ENCODE measurements around the gene CST11. TPM values are rescaled to one million over a fixed set of nuclear protein-coding genes. Genes with fewer than 3 reads are reported as not detected.

Gene CST11
- total RNA-seq, 3 donors from 2014 or later, result not detected

DNA sequence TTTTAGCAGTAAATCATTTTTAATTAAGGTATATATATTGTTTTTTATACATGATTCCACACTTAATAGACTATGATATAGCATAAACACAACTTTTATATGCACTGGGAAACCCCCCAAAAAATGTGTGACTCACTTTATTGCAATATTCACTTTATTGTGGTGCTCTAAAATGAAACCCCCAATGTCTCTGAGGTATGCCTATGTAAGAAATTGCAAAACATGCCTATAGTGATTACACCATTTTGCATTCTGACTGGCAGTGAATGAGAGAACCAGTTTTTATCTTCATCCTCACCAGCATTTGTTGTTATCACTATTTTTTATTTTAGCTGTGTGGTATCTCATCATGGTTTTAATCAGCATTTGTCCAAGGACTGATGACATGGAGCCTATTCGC, 8.5 kb upstream of the CST11 start:
- Histone ChIP-seq H3K27me3 (no peaks in the 10 kb centered on the region), H3K9me3 (peaks cover 0 to 4% of the 10 kb centered on the region in 2 donors), H3K27ac (no peak overlapping the region), H3K4me1 (no peaks in the 10 kb centered on the region), H3K36me3 (no peaks in the 10 kb centered on the region), H3K4me3 (no peak overlapping the region)
- intact Hi-C loops (cut with DNase I; ENCODE audit: low total_unique reads), result no loop called here
- no peak for DNase-seq (ENCODE audit: low spot score in 2 of 2)
- TF ChIP-seq POLR2A (IDR thresholded peaks at IDR 0.05) (no peak), POLR2AphosphoS5 (IDR thresholded peaks at IDR 0.05) (no peak)
- TF ChIP-seq, protein P1, sequence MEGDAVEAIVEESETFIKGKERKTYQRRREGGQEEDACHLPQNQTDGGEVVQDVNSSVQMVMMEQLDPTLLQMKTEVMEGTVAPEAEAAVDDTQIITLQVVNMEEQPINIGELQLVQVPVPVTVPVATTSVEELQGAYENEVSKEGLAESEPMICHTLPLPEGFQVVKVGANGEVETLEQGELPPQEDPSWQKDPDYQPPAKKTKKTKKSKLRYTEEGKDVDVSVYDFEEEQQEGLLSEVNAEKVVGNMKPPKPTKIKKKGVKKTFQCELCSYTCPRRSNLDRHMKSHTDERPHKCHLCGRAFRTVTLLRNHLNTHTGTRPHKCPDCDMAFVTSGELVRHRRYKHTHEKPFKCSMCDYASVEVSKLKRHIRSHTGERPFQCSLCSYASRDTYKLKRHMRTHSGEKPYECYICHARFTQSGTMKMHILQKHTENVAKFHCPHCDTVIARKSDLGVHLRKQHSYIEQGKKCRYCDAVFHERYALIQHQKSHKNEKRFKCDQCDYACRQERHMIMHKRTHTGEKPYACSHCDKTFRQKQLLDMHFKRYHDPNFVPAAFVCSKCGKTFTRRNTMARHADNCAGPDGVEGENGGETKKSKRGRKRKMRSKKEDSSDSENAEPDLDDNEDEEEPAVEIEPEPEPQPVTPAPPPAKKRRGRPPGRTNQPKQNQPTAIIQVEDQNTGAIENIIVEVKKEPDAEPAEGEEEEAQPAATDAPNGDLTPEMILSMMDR (IDR thresholded peaks at IDR 0.05), result no peak

DNA sequence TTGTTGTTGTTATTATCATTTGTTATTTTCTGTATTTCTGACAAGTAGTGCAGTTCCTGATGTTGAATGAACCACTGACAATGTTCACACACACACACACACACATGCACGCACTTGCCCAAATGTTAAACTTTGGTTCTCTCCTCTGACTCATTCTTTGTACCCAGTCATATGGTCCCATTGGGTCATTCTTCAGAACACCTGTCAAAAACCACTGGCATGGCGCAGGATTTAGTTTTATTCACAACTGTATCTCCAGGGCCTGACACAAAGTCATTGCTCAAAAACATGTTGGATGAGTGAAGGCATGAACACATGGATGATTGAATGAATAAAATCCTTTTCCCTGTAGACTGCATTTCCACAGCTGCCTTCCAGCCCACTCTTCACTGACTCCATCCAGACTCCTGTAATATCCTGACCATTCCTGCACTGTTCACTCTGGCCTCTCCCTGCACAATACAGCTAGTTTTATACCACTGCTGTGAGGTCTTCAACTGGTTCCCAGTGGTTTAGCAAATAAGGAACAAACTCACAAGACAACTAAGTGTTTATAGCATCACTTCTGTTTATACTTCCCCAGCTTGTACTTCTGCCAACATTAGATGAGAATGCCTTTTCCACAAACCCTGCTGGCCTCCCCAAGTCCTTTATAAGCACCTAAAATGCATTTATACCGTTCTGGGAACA, 6.9 kb upstream of the CST11 start:
- DNase-seq (ENCODE audit: low spot score in 2 of 2), result no peak
- no peaks in the 10 kb centered on the region for H3K27me3 ChIP-seq
- no peaks in the 10 kb centered on the region for H3K9me3 ChIP-seq
- H3K4me3 ChIP-seq, result no peak overlapping the region
- intact Hi-C loops (cut with DNase I; ENCODE audit: low total_unique reads), result no loop called here
- no peak for TF ChIP-seq POLR2AphosphoS5 (IDR thresholded peaks at IDR 0.05)
- no peak for TF ChIP-seq POLR2A (IDR thresholded peaks at IDR 0.05)
- TF ChIP-seq, protein P1 (IDR thresholded peaks at IDR 0.05), result no peak
- no peaks in the 10 kb centered on the region for H3K36me3 ChIP-seq
- no peak overlapping the region for H3K27ac ChIP-seq
- H3K4me1 ChIP-seq, result no peaks in the 10 kb centered on the region

DNA sequence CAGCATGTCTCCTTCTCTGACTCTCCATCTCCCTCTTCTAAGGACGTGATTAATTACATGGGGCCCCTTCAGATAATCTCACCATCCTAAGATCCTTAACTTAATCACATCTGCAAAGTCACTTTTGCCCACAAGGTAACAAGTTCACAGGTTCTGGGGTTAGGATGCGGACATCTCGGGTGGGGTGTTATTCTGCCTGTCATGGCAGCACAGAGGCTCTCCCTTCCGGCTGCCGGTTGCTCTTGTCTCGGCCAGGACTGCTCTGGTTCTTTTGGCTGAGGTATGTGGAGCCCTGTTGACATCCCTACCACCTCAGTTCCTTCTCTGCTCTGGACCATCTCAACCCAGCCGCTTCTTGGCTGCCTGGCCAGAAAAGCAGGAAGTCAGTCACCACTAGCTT, 4.2 kb upstream of the CST11 start:
- intact Hi-C loops (cut with DNase I; ENCODE audit: low total_unique reads), result no loop called here
- no peak for DNase-seq (ENCODE audit: low spot score in 2 of 2)
- Histone ChIP-seq H3K27ac (no peak overlapping the region), H3K9me3 (no peaks in the 10 kb centered on the region), H3K4me3 (no peak overlapping the region), H3K27me3 (no peaks in the 10 kb centered on the region), H3K4me1 (no peaks in the 10 kb centered on the region), H3K36me3 (no peaks in the 10 kb centered on the region)
- TF ChIP-seq POLR2AphosphoS5 (IDR thresholded peaks at IDR 0.05) (no peak), POLR2A (IDR thresholded peaks at IDR 0.05) (no peak)
- TF ChIP-seq, protein P1 (IDR thresholded peaks at IDR 0.05), result no peak

DNA sequence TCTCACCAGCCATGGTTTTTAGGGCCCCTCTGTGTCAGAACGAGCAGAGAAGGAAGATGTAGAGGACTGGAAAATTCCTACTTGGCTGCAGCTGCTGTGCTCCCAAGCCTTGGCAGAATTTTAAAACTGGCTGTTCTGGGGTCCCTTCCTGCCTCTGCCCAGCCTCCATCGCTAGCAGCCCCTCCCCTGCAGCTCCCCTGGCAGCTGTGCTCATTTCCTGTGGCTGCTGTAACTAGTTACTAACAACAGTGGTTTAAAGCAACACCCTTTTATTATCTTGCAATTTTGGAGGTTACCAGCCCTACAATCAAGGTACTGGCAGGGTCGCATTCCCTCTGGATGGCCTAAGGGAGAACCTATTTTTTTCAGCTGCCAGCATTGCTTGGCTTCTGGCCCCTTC, 3.7 kb upstream of the CST11 start:
- Histone ChIP-seq H3K9me3 (no peaks in the 10 kb centered on the region), H3K36me3 (no peaks in the 10 kb centered on the region), H3K27ac (no peak overlapping the region), H3K27me3 (no peaks in the 10 kb centered on the region), H3K4me1 (no peaks in the 10 kb centered on the region), H3K4me3 (no peak overlapping the region)
- intact Hi-C loops (cut with DNase I; ENCODE audit: low total_unique reads), result no loop called here
- DNase-seq (ENCODE audit: low spot score in 2 of 2), result no peak
- TF ChIP-seq POLR2A (IDR thresholded peaks at IDR 0.05), result no peak
- no peak for TF ChIP-seq POLR2AphosphoS5 (IDR thresholded peaks at IDR 0.05)
- TF ChIP-seq, protein P1 (IDR thresholded peaks at IDR 0.05), result no peak

DNA sequence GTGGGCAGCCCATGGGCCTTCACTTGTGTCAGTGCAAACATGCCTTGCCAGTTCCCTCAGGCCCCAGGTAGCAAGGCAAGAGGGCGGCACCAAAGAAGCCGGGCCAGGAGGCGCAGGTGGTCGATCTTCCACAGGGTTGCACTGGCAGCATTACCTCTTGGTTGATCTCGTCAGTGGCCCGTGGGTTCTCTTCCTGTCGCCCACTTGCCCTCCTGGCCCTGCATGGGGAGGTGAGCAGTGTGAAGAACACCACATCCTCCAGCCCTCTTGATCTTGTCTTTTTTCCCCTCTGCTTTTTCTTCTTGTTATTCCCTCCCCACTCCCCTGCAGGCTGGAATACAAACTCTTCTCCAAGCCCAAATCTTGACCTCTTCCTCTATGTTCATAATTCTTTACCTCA, 3.0 kb upstream of the CST11 start:
- Histone ChIP-seq H3K27me3 (no peaks in the 10 kb centered on the region), H3K9me3 (no peaks in the 10 kb centered on the region), H3K36me3 (no peaks in the 10 kb centered on the region), H3K4me1 (no peaks in the 10 kb centered on the region), H3K4me3 (no peak overlapping the region), H3K27ac (no peak overlapping the region)
- intact Hi-C loops (cut with DNase I; ENCODE audit: low total_unique reads), result no loop called here
- DNase-seq (ENCODE audit: low spot score in 2 of 2), result no peak
- TF ChIP-seq POLR2A (IDR thresholded peaks at IDR 0.05), result no peak
